Esophagus muscularis mucosa (tissue), 4 donors: ENCODE measurements around the gene GPD1L. TPM values are rescaled to one million over a fixed set of nuclear protein-coding genes. Genes with fewer than 3 reads are reported as not detected.

Experiments
- DNase-seq: peaks from one replicate; pipeline ENCODE4 v3.0.0-alpha.2; 2017; ENCODE audit errors: extremely low spot score
- H3K27ac ChIP-seq, 4 donors: fragments of 200-600 bp; sonication (generic); replicated peaks in 1 of 4; 1 replicate in 3 of 4; 2 replicates in 1 of 4; pipeline ENCODE4 v1.5.1; 2016 to 2019; ENCODE audit warnings: mild to moderate bottlenecking in 1 of 4
- H3K27me3 ChIP-seq, 4 donors: fragments of 200-600 bp; sonication (generic); one replicate each; pipeline versions ENCODE4 v1.5.1 to v1.6.0; 2016 to 2019
- H3K36me3 ChIP-seq, 4 donors: fragments of 200-600 bp; sonication (generic); one replicate each; pipeline ENCODE4 v1.5.1; 2016 to 2019
- H3K4me1 ChIP-seq, 4 donors: fragments of 200-600 bp; sonication (generic); one replicate each; pipeline ENCODE4 v1.5.1; 2016 to 2019
- H3K4me3 ChIP-seq, 4 donors: fragments of 200-600 bp; sonication (generic); 1 replicate in 2 of 4; 2 replicates in 2 of 4; pipeline ENCODE4 v1.5.1; 2016 to 2019; ENCODE audit warnings: mild to moderate bottlenecking in 4 of 4, moderate library complexity in 1 of 4
- H3K9me3 ChIP-seq, 4 donors: fragments of 200-600 bp; sonication (generic); 1 replicate in 3 of 4; 2 replicates in 1 of 4; pipeline ENCODE4 v1.5.1; 2016 to 2019
- EP300 ChIP-seq: sonication (generic); formaldehyde crosslinking; IDR thresholded peaks from one replicate; pipeline ENCODE4 v1.6.1; 2017; ENCODE audit warnings: antibody characterized with exemption
- POLR2A ChIP-seq: fragments of 450-650 bp; IDR thresholded peaks from one replicate; pipeline ENCODE4 v1.6.1; 2017; ENCODE audit warnings: antibody characterized with exemption, moderate library complexity, mild to moderate bottlenecking, low read depth
- POLR2AphosphoS5 ChIP-seq, 2 donors: sonication (generic); formaldehyde crosslinking; IDR thresholded peaks; one replicate each; pipeline ENCODE4 v1.6.1; 2017; ENCODE audit warnings: antibody characterized with exemption in 2 of 2
- WGBS: methylation state at CpG from one replicate; pipeline ENCODE4 v1.1.5; 2018; 5-methylcytosine and 5-hydroxymethylcytosine counted together
- intact Hi-C: fragments of 100-400 bp; cut with DNase I; formaldehyde crosslinking; loops from one replicate; pipeline ENCODE4 v1.15.1; 2023
- total RNA-seq, 4 donors: library from RNA; depleted of rRNA; stranded (reverse); fragments of >200 nt; gene quantifications; one replicate each; pipeline versions ENCODE4 v1.1.0 to v1.2.1, GENCODE V29; 2016
- TF ChIP-seq, protein P1 (sequence below), 3 experiments: fragments of 200-600 bp in 2 of 3; fragments of 450-650 bp in 1 of 3; sonication (generic) in 2 of 3; IDR thresholded peaks; one replicate each; pipeline ENCODE4 v1.5.1; 2017 to 2019; ENCODE audit warnings: antibody characterized with exemption in 3 of 3, mild to moderate bottlenecking in 2 of 3, moderate library complexity in 1 of 3

GPD1L gene
- total RNA-seq, 4 donors from 2014 or later = 75.6 to 117 (median 79.7) TPM

DNA sequence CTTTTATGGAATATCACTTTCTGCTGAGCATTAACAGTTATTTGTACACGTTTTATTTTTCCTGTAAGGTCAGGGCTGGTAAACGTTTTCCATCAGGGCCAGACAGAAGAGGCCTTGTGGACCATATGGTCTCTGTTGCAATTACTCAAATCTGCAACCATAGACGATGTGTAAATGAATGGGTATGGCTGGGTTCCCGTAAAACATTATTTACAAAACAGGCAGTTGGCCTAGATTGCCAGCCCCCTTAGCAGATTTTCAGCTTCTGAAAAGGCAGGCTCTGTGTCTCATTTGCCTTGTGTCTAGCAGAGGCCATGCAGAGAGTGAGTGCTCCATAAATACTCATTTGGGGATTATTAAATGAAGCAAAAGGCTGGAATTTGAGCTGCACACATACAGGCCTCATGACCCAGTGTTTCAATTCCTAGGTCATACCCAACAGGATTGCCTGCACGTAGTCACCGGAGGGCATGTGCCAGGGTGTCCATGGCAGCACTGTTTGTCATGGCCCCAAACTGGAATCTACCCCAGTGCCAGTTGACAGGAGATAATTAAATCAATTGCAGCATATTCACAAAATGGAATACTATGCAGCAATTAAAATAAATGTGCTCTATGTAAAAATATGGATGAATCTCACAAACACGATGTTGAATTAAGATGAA, 51.3 kb downstream of the GPD1L start:
- Histone ChIP-seq H3K4me1 (no peaks in the 10 kb centered on the region), H3K36me3 (peaks cover 15 to 91% (median 71%) of the 10 kb centered on the region in 4 donors), H3K27ac (no peak overlapping the region), H3K27me3 (no peaks in the 10 kb centered on the region), H3K9me3 (no peaks in the 10 kb centered on the region), H3K4me3 (no peak overlapping the region)
- TF ChIP-seq EP300 = no peak
- no peak for TF ChIP-seq POLR2AphosphoS5 (IDR thresholded peaks at IDR 0.05)
- TF ChIP-seq, protein P1, sequence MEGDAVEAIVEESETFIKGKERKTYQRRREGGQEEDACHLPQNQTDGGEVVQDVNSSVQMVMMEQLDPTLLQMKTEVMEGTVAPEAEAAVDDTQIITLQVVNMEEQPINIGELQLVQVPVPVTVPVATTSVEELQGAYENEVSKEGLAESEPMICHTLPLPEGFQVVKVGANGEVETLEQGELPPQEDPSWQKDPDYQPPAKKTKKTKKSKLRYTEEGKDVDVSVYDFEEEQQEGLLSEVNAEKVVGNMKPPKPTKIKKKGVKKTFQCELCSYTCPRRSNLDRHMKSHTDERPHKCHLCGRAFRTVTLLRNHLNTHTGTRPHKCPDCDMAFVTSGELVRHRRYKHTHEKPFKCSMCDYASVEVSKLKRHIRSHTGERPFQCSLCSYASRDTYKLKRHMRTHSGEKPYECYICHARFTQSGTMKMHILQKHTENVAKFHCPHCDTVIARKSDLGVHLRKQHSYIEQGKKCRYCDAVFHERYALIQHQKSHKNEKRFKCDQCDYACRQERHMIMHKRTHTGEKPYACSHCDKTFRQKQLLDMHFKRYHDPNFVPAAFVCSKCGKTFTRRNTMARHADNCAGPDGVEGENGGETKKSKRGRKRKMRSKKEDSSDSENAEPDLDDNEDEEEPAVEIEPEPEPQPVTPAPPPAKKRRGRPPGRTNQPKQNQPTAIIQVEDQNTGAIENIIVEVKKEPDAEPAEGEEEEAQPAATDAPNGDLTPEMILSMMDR (IDR thresholded peaks at IDR 0.05) = no peak
- no peak for TF ChIP-seq POLR2A
- 75% methylated on average over 7 of the region's 7 CpGs for WGBS
- intact Hi-C loops = no loop called here
- no peak for DNase-seq

DNA sequence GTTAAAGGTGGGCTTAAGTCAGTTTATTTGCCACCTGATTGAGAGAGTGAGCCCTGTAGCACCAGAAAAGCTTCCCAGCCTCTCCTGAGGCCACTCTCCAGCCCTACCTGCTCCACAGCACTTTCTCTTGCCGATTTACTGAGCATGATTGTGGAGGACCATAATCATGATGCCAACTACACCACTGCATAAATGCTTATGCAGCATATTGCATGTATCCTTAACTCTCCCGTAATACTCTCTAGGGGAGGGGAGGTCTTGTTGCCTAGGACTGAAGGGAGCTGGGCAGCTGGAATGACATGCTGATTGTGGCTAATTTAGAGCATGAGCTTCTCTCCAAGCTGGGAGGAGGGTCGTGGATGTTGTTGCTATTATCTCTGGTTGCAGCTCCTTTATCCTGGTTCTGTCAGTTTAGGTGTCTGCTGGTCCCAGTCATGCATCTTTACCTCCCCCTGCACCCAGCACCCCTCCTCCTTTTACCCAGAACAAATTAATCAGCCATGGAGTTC, 54.3 kb downstream of the GPD1L start:
- intact Hi-C loops = no loop called here
- H3K27me3 ChIP-seq = no peaks in the 10 kb centered on the region
- no peak overlapping the region for H3K4me3 ChIP-seq
- H3K9me3 ChIP-seq = no peaks in the 10 kb centered on the region
- TF ChIP-seq POLR2AphosphoS5 (IDR thresholded peaks at IDR 0.05) (no peak), EP300 (no peak), POLR2A (no peak)
- TF ChIP-seq, protein P1 (IDR thresholded peaks at IDR 0.05) = no peak
- no peak overlapping the region for H3K27ac ChIP-seq
- WGBS = 74% methylated on average over 3 of the region's 3 CpGs
- no peaks in the 10 kb centered on the region for H3K4me1 ChIP-seq
- peaks cover 29 to 87% (median 69%) of the 10 kb centered on the region in 4 donors for H3K36me3 ChIP-seq
- DNase-seq = no peak

DNA sequence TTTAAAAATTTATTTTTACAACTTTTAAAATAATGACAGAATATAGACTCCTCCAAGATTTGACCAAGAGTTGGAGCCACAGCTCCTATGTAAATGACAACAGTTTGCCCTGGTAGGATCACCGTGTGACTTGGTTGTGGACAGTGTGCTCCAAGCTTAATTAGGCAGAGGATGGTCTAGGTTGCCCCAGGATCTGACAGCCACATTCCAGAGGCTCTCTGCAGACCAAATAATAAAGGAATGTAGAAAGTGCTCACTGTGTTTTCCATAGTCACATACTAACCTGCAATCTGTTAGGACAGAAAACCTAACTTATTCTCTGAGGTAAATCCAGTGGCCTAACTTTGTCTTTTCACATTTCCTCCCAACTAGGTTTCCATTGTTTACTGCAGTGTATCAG, 59.0 kb downstream of the GPD1L start:
- Histone ChIP-seq H3K36me3 (peaks cover 40 to 79% (median 66%) of the 10 kb centered on the region in 4 donors), H3K27me3 (no peaks in the 10 kb centered on the region), H3K27ac (no peak overlapping the region), H3K4me1 (no peaks in the 10 kb centered on the region), H3K4me3 (no peak overlapping the region), H3K9me3 (no peaks in the 10 kb centered on the region)
- no peak for DNase-seq
- WGBS = 89% methylated on average over 1 of the region's 1 CpG
- intact Hi-C loops = no loop called here
- no peak for TF ChIP-seq EP300
- no peak for TF ChIP-seq POLR2AphosphoS5 (IDR thresholded peaks at IDR 0.05)
- no peak for TF ChIP-seq POLR2A
- TF ChIP-seq, protein P1 (IDR thresholded peaks at IDR 0.05) = no peak

DNA sequence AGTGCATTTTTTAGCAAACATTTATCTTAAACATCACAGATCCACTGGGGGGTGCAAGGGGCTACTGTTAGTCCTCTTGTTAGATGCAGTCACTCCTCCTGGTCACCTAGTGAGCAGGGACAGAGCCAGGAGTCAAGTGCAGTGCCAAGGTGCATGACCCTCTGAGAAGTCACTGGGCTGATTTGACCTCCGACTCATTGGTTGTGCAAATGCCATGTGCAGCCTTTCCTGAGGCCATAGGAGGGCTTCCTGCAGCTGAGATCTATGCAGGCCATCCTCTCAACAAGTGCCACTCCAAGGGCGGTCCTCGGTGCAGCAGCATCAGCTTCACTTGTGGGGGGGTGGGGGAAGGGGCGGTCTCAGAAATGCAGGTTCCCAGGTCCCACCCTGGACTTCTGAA, 60.2 kb downstream of the GPD1L start:
- Histone ChIP-seq H3K4me3 (no peak overlapping the region), H3K36me3 (peaks cover 40 to 67% (median 59%) of the 10 kb centered on the region in 4 donors), H3K4me1 (no peaks in the 10 kb centered on the region), H3K27ac (no peak overlapping the region), H3K9me3 (peaks cover 0 to 11% (median 8%) of the 10 kb centered on the region in 4 donors), H3K27me3 (no peaks in the 10 kb centered on the region)
- no peak for DNase-seq
- WGBS = 100% methylated on average over 2 of the region's 4 CpGs
- no peak for TF ChIP-seq POLR2AphosphoS5 (IDR thresholded peaks at IDR 0.05)
- TF ChIP-seq POLR2A = no peak
- TF ChIP-seq, protein P1 (IDR thresholded peaks at IDR 0.05) = no peak
- TF ChIP-seq EP300 = no peak
- intact Hi-C loops = no loop called here
